ENCODE measurements around the gene RPS10.
"Not testable (repeated sequence)": the region's sequence is repeated elsewhere in the genome, so short reads cannot be mapped to it uniquely, and the experiment has no call there.

RPS10 gene

DNA sequence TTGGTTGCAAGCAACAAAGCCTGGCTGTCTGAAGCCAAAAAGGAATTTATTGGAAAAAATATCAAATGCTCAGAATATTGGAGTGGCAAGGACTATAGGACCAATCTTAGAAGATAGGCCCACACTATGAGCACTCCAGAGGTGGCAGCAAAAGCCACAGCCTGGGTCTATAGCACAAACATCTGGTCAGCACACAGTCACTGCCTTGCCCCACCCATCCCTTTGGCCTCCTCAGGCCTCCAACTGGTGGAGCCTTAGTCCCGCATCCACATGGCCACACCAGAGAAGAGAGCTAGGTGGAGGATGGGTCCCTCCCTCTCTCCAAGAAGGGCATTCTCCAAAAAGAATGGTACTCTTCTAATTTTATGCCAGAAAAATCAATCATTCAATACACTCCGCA is 47.4 kb downstream of the RPS10 start:
- no peak overlapping the region for H3K23ac ChIP-seq (ENCODE audit: low read length)
- no peak overlapping the region for H4K12ac ChIP-seq (ENCODE audit: low read depth, low read length)
- H3K4me1 ChIP-seq (ENCODE audit: control insufficient read depth in 1 of 2, insufficient read depth in 2 of 2, low read length in 2 of 2) = no peaks in the 10 kb centered on the region
- no peak overlapping the region for H3K27ac ChIP-seq (ENCODE audit: low read depth, low read length)
- H2AFZ ChIP-seq (ENCODE audit: insufficient read depth, low read length, poor library complexity) = no peak overlapping the region
- no peak overlapping the region for H2BK5ac ChIP-seq (ENCODE audit: low read depth, low read length, poor library complexity)
- no peak overlapping the region for H3K4ac ChIP-seq (ENCODE audit: low read depth, low read length)
- no peaks in the 10 kb centered on the region for H3K9me3 ChIP-seq (ENCODE audit: insufficient read depth, low read depth, low read length)
- H3K4me3 ChIP-seq (ENCODE audit: low read depth, low read length) = no peak overlapping the region
- peaks cover 0 to 3% of the 10 kb centered on the region in 2 experiments for H3K36me3 ChIP-seq (ENCODE audit: control insufficient read depth in 1 of 2, insufficient read depth in 2 of 2, low read length in 2 of 2)
- no peak overlapping the region for H3K4me2 ChIP-seq (ENCODE audit: low read length)
- no peaks in the 10 kb centered on the region for H3K79me2 ChIP-seq (ENCODE audit: control insufficient read depth, insufficient read depth, low read length, poor library complexity)
- no peak overlapping the region for H2AK5ac ChIP-seq (ENCODE audit: low read length)
- no peak overlapping the region for H3K9ac ChIP-seq (ENCODE audit: low read length)
- H3K27me3 ChIP-seq (ENCODE audit: insufficient read depth, low read length) = no peaks in the 10 kb centered on the region
- H3K14ac ChIP-seq (ENCODE audit: low read length) = no peak overlapping the region
- DNase-seq = no peak
- no peak overlapping the region for H4K91ac ChIP-seq (ENCODE audit: low read depth, low read length)
- no peak overlapping the region for H2BK12ac ChIP-seq (ENCODE audit: low read length)
- WGBS (ENCODE audit: extremely low coverage, insufficient coverage, insufficient read length) = no CpG with 5 or more reads among the region's 2 CpGs
- H3K79me1 ChIP-seq (ENCODE audit: low read length) = no peaks in the 10 kb centered on the region
- H2BK120ac ChIP-seq (ENCODE audit: insufficient read depth, low read length, poor library complexity) = no peak overlapping the region
- H4K8ac ChIP-seq (ENCODE audit: low read depth, low read length) = no peak overlapping the region
- no peak overlapping the region for H3K18ac ChIP-seq (ENCODE audit: low read length)

DNA sequence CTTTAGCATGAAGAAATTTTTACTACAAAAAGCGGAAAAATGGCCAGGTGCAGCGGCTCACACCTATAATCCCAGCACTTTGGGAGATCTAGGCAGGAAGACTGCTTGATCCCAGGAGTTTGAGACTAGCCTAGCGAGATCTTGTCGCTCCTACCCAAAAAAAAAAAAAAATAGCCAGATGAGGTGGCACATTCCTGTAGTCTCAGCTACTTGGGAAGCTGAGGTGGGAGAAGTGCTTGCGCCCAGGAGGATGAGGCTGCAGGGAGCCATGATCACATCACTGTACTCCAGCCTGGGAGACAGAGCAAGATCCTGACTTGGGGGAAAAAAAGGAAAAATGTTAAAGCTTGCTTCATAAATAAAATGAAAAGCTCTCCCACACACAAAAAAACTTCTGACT is 47.9 kb downstream of the RPS10 start:
- DNase-seq = no peak
- WGBS (ENCODE audit: extremely low coverage, insufficient coverage, insufficient read length) = no CpG with 5 or more reads among the region's 5 CpGs
- no peak overlapping the region for H4K91ac ChIP-seq (ENCODE audit: low read depth, low read length)

DNA sequence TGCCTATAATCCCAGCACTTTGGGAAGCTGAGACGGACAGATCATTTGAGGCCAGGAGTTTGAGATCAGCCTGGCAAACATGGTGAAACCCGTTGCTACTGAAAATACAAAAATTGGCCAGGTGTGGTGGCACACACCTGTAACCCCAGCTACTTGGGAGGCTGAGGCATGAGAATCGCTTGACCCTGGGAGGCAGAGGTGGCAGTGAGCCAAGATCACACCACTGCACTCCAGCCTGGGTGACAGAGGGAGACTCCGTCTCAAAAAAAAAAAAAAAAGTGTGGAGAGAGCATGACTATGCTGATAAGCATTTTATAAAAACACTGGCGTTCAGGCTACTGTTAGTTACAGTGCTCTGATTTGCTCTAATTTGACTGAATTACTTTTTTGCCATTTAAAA is 48.3 kb downstream of the RPS10 start:
- not testable (repeated sequence) for H3K27me3 ChIP-seq (ENCODE audit: insufficient read depth, low read length); H3K4ac ChIP-seq (ENCODE audit: low read depth, low read length); H2AK5ac ChIP-seq (ENCODE audit: low read length); H4K8ac ChIP-seq (ENCODE audit: low read depth, low read length); H2BK120ac ChIP-seq (ENCODE audit: insufficient read depth, low read length, poor library complexity); H3K9me3 ChIP-seq (ENCODE audit: insufficient read depth, low read depth, low read length); H3K18ac ChIP-seq (ENCODE audit: low read length); H3K23ac ChIP-seq (ENCODE audit: low read length); H3K27ac ChIP-seq (ENCODE audit: low read depth, low read length); H3K79me1 ChIP-seq (ENCODE audit: low read length); H4K12ac ChIP-seq (ENCODE audit: low read depth, low read length); H2AFZ ChIP-seq (ENCODE audit: insufficient read depth, low read length, poor library complexity); DNase-seq; H3K9ac ChIP-seq (ENCODE audit: low read length); H3K4me2 ChIP-seq (ENCODE audit: low read length); H2BK12ac ChIP-seq (ENCODE audit: low read length); H3K36me3 ChIP-seq (ENCODE audit: control insufficient read depth in 1 of 2, insufficient read depth in 2 of 2, low read length in 2 of 2); H3K14ac ChIP-seq (ENCODE audit: low read length); H3K4me3 ChIP-seq (ENCODE audit: low read depth, low read length); H4K91ac ChIP-seq (ENCODE audit: low read depth, low read length); H3K4me1 ChIP-seq (ENCODE audit: control insufficient read depth in 1 of 2, insufficient read depth in 2 of 2, low read length in 2 of 2); H2BK5ac ChIP-seq (ENCODE audit: low read depth, low read length, poor library complexity); H3K79me2 ChIP-seq (ENCODE audit: control insufficient read depth, insufficient read depth, low read length, poor library complexity)
- no CpG with 5 or more reads among the region's 5 CpGs for WGBS (ENCODE audit: extremely low coverage, insufficient coverage, insufficient read length)

More for the DNA sequence above, 47.9 kb downstream of the RPS10 start:
- Histone ChIP-seq H2BK5ac (ENCODE audit: low read depth, low read length, poor library complexity) (no peak overlapping the region), H3K14ac (ENCODE audit: low read length) (no peak overlapping the region), H3K36me3 (ENCODE audit: control insufficient read depth in 1 of 2, insufficient read depth in 2 of 2, low read length in 2 of 2) (peaks cover 0 to 3% of the 10 kb centered on the region in 2 experiments), H3K4me3 (ENCODE audit: low read depth, low read length) (no peak overlapping the region), H2BK12ac (ENCODE audit: low read length) (no peak overlapping the region), H3K9me3 (ENCODE audit: insufficient read depth, low read depth, low read length) (no peaks in the 10 kb centered on the region), H3K4me2 (ENCODE audit: low read length) (no peak overlapping the region), H3K27me3 (ENCODE audit: insufficient read depth, low read length) (no peaks in the 10 kb centered on the region), H3K9ac (ENCODE audit: low read length) (no peak overlapping the region), H4K12ac (ENCODE audit: low read depth, low read length) (no peak overlapping the region), H3K4me1 (ENCODE audit: control insufficient read depth in 1 of 2, insufficient read depth in 2 of 2, low read length in 2 of 2) (no peaks in the 10 kb centered on the region), H3K23ac (ENCODE audit: low read length) (no peak overlapping the region), H3K4ac (ENCODE audit: low read depth, low read length) (no peak overlapping the region), H2AK5ac (ENCODE audit: low read length) (no peak overlapping the region), H3K79me1 (ENCODE audit: low read length) (no peaks in the 10 kb centered on the region), H3K79me2 (ENCODE audit: control insufficient read depth, insufficient read depth, low read length, poor library complexity) (no peaks in the 10 kb centered on the region), H2AFZ (ENCODE audit: insufficient read depth, low read length, poor library complexity) (no peak overlapping the region), H2BK120ac (ENCODE audit: insufficient read depth, low read length, poor library complexity) (no peak overlapping the region), H3K18ac (ENCODE audit: low read length) (no peak overlapping the region), H4K8ac (ENCODE audit: low read depth, low read length) (no peak overlapping the region), H3K27ac (ENCODE audit: low read depth, low read length) (no peak overlapping the region)

DNA sequence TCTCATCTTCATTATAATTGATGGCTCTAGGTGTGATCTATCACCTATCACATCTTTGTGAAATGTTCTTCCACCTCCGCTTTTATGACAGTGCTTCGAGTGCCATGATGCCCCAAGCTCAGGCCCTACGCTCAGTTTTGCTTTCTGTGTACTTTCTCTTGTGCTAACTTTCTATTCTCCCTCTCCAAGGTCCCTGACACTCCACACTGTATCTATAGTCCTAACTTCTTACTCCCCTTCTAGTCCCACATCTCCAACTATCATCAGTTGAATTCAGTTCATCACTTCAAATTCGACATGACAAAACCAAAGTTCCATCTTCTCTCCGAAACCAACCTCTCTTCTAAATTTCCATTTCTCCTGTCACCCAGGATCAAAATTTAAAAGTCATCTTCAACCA is 50.0 kb downstream of the RPS10 start:
- peaks cover 0 to 3% of the 10 kb centered on the region in 2 experiments for H3K36me3 ChIP-seq (ENCODE audit: control insufficient read depth in 1 of 2, insufficient read depth in 2 of 2, low read length in 2 of 2)
- no peak overlapping the region for H4K8ac ChIP-seq (ENCODE audit: low read depth, low read length)
- no peaks in the 10 kb centered on the region for H3K4me1 ChIP-seq (ENCODE audit: control insufficient read depth in 1 of 2, insufficient read depth in 2 of 2, low read length in 2 of 2)
- DNase-seq = no peak
- no peak overlapping the region for H3K4me2 ChIP-seq (ENCODE audit: low read length)
- 97% methylated on average over 2 of the region's 5 CpGs for WGBS (ENCODE audit: extremely low coverage, insufficient coverage, insufficient read length)
- H3K4me3 ChIP-seq (ENCODE audit: low read depth, low read length) = no peak overlapping the region
- no peak overlapping the region for H2BK5ac ChIP-seq (ENCODE audit: low read depth, low read length, poor library complexity)
- H2BK120ac ChIP-seq (ENCODE audit: insufficient read depth, low read length, poor library complexity) = no peak overlapping the region
- no peak overlapping the region for H2AFZ ChIP-seq (ENCODE audit: insufficient read depth, low read length, poor library complexity)
- no peak overlapping the region for H3K18ac ChIP-seq (ENCODE audit: low read length)
- H3K9me3 ChIP-seq (ENCODE audit: insufficient read depth, low read depth, low read length) = no peaks in the 10 kb centered on the region
- no peak overlapping the region for H3K27ac ChIP-seq (ENCODE audit: low read depth, low read length)
- H2BK12ac ChIP-seq (ENCODE audit: low read length) = no peak overlapping the region
- no peaks in the 10 kb centered on the region for H3K79me1 ChIP-seq (ENCODE audit: low read length)
- no peak overlapping the region for H2AK5ac ChIP-seq (ENCODE audit: low read length)
- H4K12ac ChIP-seq (ENCODE audit: low read depth, low read length) = no peak overlapping the region
- H3K27me3 ChIP-seq (ENCODE audit: insufficient read depth, low read length) = no peaks in the 10 kb centered on the region
- no peak overlapping the region for H3K23ac ChIP-seq (ENCODE audit: low read length)
- H3K14ac ChIP-seq (ENCODE audit: low read length) = no peak overlapping the region
- no peaks in the 10 kb centered on the region for H3K79me2 ChIP-seq (ENCODE audit: control insufficient read depth, insufficient read depth, low read length, poor library complexity)
- no peak overlapping the region for H3K9ac ChIP-seq (ENCODE audit: low read length)
- no peak overlapping the region for H4K91ac ChIP-seq (ENCODE audit: low read depth, low read length)
- no peak overlapping the region for H3K4ac ChIP-seq (ENCODE audit: low read depth, low read length)

Data from trophoblast cell (in vitro differentiated cells and primary cell).